GM12874 (cell line): ENCODE measurements around the gene ELN.

Experiments used
- TF ChIP-seq, protein P1 (sequence below): IDR thresholded peaks from 2 replicates; pipeline ENCODE4 v1.5.1; 2011; ENCODE audit warnings: low read depth, mild to moderate bottlenecking, control low read depth, low read length, moderate library complexity; ENCODE audit not compliant: insufficient read depth

Gene ELN

DNA sequence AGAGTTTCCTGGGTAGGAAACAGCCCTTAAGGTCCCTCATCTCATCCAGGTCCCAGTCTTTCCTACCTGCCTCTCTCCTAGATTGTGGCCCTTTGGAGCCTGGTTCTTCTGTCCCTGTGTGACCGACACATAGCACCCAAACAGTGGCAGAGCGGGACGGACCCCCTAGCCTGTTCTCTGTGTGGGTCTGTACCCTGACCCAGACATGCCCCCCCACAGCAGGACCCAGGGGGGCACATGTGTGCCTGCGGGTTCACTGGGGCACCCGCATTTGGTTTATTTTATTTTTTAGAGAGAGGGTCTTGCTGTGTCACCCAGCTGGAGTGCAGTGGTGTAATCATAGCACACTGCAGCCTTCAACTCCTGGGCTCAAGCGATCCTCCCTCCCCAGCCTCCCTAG, 67.2 kb downstream of the ELN start:
- TF ChIP-seq, protein P1, sequence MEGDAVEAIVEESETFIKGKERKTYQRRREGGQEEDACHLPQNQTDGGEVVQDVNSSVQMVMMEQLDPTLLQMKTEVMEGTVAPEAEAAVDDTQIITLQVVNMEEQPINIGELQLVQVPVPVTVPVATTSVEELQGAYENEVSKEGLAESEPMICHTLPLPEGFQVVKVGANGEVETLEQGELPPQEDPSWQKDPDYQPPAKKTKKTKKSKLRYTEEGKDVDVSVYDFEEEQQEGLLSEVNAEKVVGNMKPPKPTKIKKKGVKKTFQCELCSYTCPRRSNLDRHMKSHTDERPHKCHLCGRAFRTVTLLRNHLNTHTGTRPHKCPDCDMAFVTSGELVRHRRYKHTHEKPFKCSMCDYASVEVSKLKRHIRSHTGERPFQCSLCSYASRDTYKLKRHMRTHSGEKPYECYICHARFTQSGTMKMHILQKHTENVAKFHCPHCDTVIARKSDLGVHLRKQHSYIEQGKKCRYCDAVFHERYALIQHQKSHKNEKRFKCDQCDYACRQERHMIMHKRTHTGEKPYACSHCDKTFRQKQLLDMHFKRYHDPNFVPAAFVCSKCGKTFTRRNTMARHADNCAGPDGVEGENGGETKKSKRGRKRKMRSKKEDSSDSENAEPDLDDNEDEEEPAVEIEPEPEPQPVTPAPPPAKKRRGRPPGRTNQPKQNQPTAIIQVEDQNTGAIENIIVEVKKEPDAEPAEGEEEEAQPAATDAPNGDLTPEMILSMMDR: no peak

DNA sequence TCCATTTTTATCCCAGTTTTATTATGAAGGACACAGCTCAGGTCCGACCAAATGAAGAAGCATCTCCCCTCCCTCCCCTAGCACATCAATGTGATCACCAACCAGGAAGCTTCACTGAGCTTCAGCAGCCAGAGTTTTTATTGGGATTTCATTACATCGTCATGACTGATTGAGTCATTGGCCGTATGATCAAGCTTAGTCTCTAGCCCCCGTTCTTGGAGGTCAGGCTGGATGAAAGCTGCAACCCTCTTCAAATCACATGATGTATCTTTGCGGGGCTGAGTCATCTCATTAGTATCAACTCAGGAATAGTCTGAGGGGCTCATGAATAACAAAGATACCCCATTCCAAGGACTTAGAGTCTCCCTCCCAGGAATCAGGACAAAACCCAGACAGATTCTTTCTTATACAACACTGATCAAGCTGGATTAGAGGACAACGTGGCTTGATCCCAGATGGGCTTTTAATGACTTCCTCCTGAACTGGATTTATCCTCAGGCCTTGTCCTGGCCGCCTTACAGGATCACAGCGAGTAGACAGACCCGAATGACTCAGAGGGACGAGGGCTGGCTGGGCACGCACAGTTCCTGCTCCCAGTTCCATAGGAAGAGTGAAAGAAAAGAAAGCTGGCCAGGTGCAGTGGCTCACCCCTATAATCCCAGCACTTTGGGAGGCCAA, 70.1 kb downstream of the ELN start:
- TF ChIP-seq, protein P1: no peak

DNA sequence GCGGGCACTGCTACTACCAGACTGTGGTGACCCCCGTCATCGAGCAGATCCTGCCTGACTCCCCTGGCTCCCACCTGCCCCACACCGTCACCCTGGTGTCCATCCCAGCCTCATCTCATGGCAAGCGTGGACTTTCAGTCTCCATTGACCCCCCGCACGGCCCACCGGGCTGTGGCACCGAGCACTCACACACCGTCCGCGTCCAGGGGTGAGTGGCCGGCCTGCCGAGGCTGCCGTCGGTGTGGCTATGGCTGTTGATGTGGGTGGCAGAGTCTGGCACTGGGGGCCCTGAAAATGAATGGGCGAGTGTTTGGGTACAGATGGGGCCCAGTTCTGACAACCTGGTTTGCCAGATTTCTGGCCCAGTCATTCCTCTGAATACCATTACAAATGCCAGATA, 71.1 kb downstream of the ELN start:
- TF ChIP-seq, protein P1: no peak

DNA sequence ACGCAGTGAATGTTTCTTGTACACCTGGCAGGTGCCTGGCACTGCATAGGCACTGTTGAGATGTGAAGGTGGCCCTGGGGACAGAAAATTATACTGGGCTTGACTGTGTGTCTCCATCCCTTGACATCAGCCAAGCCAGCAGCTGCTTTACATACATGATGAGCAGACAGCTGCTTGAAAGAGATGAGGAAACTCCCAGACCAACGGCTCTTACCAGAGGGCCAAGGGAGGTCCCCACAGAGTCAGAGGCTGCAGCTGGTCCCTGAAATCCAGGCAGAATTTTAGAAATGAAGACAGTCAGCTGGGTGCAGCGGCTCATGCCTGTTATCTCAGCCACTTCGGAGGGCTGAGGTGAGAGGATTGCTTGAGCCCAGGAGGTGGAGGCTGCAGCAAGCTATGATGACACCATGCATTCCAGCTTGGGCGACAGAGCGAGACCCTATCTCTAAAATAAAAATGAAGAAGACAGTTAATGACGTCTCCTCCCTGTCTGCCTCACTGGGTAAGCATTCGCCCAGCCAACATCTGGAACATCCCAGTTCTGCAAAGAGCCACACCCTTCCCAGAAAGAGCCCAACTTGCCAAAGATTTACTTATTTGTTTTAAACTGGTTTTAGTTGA, 73.2 kb downstream of the ELN start:
- TF ChIP-seq, protein P1: no peak

DNA sequence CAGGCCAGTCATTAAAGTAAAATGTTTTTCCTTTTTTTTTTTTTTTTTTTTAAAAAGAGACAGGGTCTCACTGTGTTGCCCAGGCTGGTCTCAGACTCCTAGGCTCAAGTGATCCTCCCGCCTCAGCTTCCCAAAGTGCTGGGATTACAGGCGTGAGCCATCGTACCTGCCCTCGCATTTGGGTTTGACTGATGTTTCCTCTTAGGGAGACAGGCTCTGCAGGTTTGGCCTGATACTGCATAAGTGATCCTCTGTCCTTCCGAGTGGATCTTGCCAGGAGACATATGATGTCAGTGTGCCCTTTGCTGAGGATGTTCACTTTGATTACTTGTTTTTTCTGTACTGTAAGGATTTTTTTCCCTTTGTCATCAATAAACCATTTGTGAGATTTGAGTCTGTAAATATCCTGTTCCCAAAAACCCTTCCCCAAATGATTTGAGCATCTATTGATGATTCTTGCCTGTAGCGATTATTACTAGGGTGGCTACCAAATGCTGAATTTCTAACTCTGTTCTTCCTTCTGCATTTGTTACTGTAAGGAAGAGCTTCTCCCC, 75.3 kb downstream of the ELN start:
- TF ChIP-seq, protein P1: no peak

DNA sequence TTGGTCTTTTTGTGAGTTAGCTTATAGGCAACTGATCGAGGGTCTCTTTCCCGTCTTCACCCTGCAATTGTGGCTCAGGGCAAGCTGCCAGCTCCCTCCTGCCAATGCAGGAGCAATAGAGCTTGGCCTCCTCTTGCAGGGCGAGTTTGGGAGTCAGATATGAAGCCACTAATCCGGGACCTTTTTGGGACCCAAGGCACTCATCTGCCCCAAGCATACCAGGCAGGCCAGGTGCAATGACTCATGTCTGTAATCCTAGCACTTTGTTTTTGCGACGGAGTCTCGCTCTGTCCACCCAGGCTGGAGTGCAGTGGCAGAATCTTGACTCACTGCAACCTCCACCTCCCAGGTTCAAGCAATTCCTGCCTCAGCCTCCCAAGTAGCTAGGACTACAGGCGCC, 76.7 kb downstream of the ELN start:
- TF ChIP-seq, protein P1: no peak

DNA sequence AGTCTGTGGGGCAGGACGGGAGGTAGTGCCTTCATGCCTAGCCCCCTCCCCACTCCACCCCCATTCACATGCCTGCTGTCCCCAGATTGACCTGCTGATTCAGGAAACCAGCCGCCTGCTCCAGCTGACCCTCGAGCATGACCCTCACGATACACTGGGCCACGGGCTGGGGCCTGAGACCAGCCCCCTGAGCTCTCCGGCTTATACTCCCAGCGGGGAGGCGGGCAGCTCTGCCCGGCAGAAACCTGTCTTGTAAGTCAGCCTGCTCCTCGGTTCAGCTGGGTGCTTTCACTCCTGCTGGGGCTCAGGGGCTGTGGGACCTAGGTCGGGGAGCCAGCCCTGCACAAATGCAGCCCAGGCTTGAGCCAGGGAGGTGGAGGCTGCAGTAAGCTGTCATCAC, 78.0 kb downstream of the ELN start:
- TF ChIP-seq, protein P1: no peak
